ENCODE measurements around the gene PTTG1IP. TPM values are rescaled to one million over a fixed set of nuclear protein-coding genes. Genes with fewer than 3 reads are reported as not detected.

PTTG1IP gene
- total and polyA plus RNA-seq, 2 of the 13 experiments (the other 11 are each of a cell fraction or from before 2014, with no cell fraction given) = 161 to 700 TPM

DNA sequence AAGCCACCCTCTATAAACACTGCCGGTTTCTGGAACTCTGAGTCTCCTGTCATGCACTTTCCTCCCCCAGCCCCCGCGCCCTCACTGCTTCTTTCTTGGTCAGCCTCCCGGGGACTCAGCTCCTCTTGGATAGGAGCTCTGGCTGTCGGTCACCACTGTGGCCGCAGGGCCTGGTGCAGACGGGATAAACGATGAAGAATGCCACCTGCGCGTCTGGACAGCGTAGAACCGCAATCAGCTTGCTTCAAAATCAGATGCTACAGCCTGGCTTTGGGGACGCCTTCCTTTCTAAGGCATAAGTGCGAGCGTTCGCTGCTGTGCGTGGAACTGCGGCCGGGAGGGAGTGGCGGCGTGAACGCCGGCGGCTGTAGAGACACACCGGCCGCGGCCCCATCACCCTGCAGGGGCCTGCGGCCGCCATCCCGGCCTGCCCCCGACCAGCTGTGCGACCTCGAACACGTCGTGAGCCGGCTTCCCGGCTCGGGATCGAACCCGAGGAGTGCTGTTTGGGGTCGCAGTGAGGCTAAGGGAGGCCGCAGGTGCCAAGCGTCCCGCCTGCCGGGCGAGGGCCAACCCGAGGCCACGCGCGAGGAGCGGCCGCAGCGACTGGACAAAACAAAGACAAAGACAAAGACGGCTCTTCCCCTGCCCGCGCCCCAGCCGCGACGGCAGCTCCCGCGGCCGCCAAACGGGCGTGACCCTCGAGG, 688 bp downstream of the PTTG1IP start (continued):
- TF ChIP-seq HOXA9 (CRISPR knock-in tag; IDR thresholded peaks at IDR 0.05; ENCODE audit: borderline replicate concordance) (no peak; the same call in 1 of the 2 replicates), ZNF407 (CRISPR knock-in tag; IDR thresholded peaks at IDR 0.05; ENCODE audit: not compliant biosample characterization) (no peak), ZNF598 (CRISPR knock-in tag; IDR thresholded peaks at IDR 0.05; ENCODE audit: borderline replicate concordance) (no peak; the same call in 1 of the 2 replicates), ZBTB7A (CRISPR knock-in tag; IDR thresholded peaks at IDR 0.05) (no peak), PHB2 (IDR thresholded peaks at IDR 0.05; ENCODE audit: partially characterized antibody) (no peak), MIER2 (CRISPR knock-in tag; IDR thresholded peaks at IDR 0.05) (no peak), CBX5 (CRISPR knock-in tag; IDR thresholded peaks at IDR 0.05; ENCODE audit: borderline replicate concordance) (no peak), FOXA1 (IDR thresholded peaks at IDR 0.05) (no peak), FOXA1 (CRISPR knock-in tag; IDR thresholded peaks at IDR 0.05) (no peak)
- TF ChIP-seq, protein P1, sequence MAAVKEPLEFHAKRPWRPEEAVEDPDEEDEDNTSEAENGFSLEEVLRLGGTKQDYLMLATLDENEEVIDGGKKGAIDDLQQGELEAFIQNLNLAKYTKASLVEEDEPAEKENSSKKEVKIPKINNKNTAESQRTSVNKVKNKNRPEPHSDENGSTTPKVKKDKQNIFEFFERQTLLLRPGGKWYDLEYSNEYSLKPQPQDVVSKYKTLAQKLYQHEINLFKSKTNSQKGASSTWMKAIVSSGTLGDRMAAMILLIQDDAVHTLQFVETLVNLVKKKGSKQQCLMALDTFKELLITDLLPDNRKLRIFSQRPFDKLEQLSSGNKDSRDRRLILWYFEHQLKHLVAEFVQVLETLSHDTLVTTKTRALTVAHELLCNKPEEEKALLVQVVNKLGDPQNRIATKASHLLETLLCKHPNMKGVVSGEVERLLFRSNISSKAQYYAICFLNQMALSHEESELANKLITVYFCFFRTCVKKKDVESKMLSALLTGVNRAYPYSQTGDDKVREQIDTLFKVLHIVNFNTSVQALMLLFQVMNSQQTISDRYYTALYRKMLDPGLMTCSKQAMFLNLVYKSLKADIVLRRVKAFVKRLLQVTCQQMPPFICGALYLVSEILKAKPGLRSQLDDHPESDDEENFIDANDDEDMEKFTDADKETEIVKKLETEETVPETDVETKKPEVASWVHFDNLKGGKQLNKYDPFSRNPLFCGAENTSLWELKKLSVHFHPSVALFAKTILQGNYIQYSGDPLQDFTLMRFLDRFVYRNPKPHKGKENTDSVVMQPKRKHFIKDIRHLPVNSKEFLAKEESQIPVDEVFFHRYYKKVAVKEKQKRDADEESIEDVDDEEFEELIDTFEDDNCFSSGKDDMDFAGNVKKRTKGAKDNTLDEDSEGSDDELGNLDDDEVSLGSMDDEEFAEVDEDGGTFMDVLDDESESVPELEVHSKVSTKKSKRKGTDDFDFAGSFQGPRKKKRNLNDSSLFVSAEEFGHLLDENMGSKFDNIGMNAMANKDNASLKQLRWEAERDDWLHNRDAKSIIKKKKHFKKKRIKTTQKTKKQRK (IDR thresholded peaks at IDR 0.05; ENCODE audit: low read length) = no peak
- TF ChIP-seq, protein P2, sequence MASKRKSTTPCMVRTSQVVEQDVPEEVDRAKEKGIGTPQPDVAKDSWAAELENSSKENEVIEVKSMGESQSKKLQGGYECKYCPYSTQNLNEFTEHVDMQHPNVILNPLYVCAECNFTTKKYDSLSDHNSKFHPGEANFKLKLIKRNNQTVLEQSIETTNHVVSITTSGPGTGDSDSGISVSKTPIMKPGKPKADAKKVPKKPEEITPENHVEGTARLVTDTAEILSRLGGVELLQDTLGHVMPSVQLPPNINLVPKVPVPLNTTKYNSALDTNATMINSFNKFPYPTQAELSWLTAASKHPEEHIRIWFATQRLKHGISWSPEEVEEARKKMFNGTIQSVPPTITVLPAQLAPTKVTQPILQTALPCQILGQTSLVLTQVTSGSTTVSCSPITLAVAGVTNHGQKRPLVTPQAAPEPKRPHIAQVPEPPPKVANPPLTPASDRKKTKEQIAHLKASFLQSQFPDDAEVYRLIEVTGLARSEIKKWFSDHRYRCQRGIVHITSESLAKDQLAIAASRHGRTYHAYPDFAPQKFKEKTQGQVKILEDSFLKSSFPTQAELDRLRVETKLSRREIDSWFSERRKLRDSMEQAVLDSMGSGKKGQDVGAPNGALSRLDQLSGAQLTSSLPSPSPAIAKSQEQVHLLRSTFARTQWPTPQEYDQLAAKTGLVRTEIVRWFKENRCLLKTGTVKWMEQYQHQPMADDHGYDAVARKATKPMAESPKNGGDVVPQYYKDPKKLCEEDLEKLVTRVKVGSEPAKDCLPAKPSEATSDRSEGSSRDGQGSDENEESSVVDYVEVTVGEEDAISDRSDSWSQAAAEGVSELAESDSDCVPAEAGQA (IDR thresholded peaks at IDR 0.05; ENCODE audit: low read depth) = no peak
- TF ChIP-seq, protein P2 (CRISPR knock-in tag; IDR thresholded peaks at IDR 0.05; ENCODE audit: borderline replicate concordance) = no peak

Measured in HepG2 (cell line).